ENCODE data around the gene RNF223. TPM values are rescaled to one million over a fixed set of nuclear protein-coding genes. Genes with fewer than 3 reads are reported as not detected.
"Not testable (repeated sequence)": the region's sequence is repeated elsewhere in the genome, so short reads cannot be mapped to it uniquely, and the experiment has no call there.

Gene RNF223
- total RNA-seq, 1 donor from 2014 or later: not detected

GRCh38 chr1:1040004-1040991, 33.8 kb downstream of the RNF223 start:
- peak; percentile 68 for ATAC-seq
- intact Hi-C loops (cut with DNase I): no loop called here
- DNase-seq (ENCODE audit: low spot score): peak; percentile 81

DNA sequence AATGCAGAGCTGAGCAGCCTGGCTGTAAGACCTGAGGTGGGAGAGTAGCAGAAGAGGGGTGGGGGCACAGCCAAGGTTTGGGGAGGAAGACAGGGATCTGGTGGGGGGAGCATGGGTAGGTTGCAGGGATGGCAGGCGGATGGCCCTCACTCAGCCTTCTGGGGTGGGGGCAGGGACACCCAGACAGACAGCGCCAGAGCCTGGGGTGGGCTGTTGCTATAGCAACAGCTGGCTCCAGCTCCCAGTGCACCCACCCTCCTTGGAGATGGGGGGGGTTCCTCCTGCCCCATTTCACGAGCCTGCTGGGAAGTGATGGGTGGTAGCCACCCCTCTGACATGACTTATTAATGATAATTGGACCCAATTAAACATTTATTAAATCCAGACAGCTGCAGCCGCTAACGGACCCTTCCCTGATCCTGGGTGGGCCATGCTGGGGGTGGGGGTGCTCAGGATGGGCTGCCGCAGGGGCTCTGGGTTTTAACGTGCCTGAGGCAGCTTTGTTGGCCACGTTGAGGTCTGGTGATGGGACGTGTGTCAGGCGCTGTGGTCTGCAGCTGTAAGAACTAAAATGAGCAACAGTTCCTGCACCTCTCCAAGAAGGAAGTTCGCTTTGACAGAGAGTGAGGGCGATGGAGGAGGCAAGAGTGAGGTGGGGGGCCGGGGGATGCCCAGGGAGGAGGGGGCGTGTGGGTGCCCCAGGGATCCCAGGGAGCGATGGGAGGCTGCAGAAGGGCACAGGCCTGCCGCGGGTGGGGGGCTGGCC, 34.8 kb downstream of the RNF223 start:
- DNase-seq (ENCODE audit: low spot score) (no peak), ATAC-seq (no peak)
- intact Hi-C loops (cut with DNase I): no loop called here

- ATAC-seq: no peak
- intact Hi-C loops (cut with DNase I): no loop called here
- DNase-seq (ENCODE audit: low spot score): no peak
These were observed 35.4 kb downstream of the RNF223 start for GRCh38 chr1:1038694-1039093.

DNA sequence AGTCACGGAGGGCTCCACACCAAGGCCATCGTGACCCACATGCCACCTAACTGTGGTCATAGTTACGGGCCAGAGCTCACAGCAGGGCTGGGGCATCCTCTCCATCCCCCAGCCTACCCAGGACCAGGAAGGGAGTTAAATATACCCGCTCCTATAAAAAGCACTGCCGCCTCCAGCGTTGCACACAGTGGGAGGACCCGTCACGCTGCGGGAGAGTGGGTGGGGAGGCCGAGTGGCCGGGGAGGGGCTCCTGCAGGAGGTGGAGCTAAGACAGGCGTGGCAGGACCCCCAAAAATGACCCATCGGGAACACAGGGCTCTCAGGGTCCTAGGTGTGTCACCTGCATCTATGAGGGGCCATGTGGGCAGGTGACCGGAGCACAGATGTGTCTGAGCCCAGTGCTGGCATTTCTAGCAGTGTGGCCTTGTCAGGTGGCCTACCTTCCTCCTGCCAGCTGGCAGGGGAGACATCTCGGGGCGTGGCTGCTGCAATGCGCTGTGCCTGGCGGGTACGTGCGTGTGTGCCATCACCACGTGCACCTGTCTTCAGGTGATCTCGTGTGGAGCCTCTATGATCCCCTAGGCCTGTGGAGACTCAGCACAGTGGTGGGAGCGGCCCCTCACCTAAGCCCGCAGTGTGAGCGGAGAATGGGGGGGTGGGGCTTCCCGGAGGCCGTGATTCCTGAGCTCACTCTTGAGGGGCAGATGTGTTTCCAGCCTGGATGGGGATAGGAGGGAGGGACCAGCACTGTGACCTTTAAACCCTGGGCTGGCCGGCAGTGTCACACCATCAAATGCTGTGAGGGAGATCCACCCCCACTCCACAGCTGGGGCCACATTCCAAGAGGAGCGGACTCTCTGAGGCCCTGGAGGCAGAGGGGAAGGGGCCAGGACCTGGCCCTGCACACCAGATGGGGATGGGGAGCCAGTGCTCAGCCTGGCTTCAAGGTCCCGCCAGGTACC, 36.5 kb downstream of the RNF223 start:
- ATAC-seq: no peak
- DNase-seq (ENCODE audit: low spot score): no peak
- intact Hi-C loops (cut with DNase I): no loop called here

- ATAC-seq: no peak
- no peak for DNase-seq (ENCODE audit: low spot score)
- intact Hi-C loops (cut with DNase I): no loop called here
These were observed 38.7 kb downstream of the RNF223 start for GRCh38 chr1:1035291-1035943.

DNA sequence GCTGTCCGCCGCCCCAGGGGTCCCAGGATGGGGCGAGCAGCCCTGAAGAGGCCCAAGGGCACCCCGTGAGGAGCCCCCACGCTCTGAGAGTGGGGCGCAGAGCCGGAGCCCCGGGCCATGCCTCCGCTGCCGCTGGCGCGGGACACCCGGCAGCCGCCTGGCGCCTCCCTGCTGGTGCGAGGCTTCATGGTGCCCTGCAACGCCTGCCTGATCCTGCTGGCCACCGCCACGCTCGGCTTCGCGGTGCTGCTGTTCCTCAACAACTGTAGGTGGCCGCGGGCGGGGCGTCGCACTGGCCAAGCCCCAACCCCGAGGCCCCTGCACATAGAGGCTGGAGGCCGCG, 39.7 kb downstream of the RNF223 start:
- ATAC-seq (no peak), DNase-seq (ENCODE audit: low spot score) (no peak)
- intact Hi-C loops (cut with DNase I): no loop called here

GRCh38 chr1:1033731-1034438, 40.2 kb downstream of the RNF223 start:
- no peak for DNase-seq (ENCODE audit: low spot score)
- intact Hi-C loops (cut with DNase I): no loop called here
- ATAC-seq: no peak

DNA sequence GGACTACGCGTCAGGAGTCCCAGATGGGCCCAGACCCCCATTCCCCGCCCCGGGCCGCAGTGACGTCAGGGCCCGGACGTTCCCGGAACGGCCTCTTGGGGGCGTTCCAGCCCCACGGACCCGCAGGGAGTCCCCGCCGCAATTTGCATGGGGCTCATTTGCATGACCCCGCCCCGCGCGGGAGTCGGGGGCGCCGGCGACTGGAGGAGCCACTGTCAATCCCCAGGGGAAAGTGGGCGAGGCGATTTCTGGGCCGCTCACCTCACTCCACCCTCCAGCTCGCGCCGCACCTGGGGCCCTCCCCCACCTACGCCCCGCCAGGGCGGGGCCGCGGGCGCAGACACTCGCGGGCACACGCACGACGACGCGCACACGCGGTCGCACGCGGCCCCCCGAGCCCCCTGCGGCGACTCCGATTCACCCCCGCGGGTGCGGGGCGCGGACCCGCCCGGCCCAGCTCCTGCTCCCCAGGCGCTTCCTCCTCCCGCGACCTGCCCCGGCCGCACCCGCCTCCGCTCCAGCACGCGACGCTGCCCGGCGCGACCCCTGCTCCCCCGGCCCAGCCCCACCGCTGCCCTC, 41.0 kb downstream of the RNF223 start:
- DNase-seq (ENCODE audit: low spot score): peak; percentile 82

GRCh38 chr1:1032424-1032823, 41.7 kb downstream of the RNF223 start:
- ATAC-seq (peak; percentile 7), DNase-seq (ENCODE audit: low spot score) (no peak)
- intact Hi-C loops (cut with DNase I): no loop called here

More for the DNA sequence above, 41.0 kb downstream of the RNF223 start:
- intact Hi-C loops (cut with DNase I): no loop called here
- peak; percentile 77 for ATAC-seq

DNA sequence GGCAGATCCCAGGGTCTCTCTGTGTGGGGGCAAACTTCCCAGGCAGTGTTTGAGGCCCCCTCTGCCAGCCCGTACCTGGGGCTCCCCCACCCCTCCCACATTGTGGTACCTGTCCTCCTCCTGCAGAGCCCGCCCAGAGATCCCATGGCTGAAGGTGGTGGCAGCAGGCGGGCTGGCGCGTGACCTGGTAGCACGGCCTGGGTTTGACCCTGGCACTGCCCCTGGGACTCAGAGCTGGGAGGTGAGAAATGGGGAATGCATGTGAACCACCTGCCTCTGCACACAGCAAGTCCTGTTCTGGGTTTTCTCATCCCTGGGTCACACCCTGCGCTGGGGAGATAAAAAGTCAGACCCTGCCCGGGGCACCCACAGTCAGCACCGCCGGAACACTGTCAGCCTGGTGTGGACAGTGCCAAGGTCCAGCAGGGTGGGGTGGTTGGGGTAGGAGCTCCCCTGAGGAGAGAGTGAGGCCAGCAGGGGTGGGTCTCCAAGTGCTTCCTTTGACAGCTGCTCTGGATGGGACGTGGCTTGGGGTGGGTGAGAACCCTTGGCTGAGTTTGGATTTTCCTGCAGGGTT, 42.4 kb downstream of the RNF223 start:
- no peak for DNase-seq (ENCODE audit: low spot score)
- intact Hi-C loops (cut with DNase I): no loop called here
- peak; percentile 9 for ATAC-seq

GRCh38 chr1:1030867-1031658, 43.0 kb downstream of the RNF223 start:
- intact Hi-C loops (cut with DNase I); DNase-seq (ENCODE audit: low spot score); ATAC-seq: not testable (repeated sequence)

- intact Hi-C loops (cut with DNase I): no loop called here
- DNase-seq (ENCODE audit: low spot score) (no peak), ATAC-seq (no peak)
These were observed 46.3 kb downstream of the RNF223 start for GRCh38 chr1:1027791-1028190.

GRCh38 chr1:1026599-1027413, 47.3 kb downstream of the RNF223 start:
- no peak for ATAC-seq
- intact Hi-C loops (cut with DNase I): no loop called here
- DNase-seq (ENCODE audit: low spot score): no peak

GRCh38 chr1:1025730-1026129, 48.4 kb downstream of the RNF223 start:
- ATAC-seq: no peak
- no peak for DNase-seq (ENCODE audit: low spot score)
- intact Hi-C loops (cut with DNase I): no loop called here

DNA sequence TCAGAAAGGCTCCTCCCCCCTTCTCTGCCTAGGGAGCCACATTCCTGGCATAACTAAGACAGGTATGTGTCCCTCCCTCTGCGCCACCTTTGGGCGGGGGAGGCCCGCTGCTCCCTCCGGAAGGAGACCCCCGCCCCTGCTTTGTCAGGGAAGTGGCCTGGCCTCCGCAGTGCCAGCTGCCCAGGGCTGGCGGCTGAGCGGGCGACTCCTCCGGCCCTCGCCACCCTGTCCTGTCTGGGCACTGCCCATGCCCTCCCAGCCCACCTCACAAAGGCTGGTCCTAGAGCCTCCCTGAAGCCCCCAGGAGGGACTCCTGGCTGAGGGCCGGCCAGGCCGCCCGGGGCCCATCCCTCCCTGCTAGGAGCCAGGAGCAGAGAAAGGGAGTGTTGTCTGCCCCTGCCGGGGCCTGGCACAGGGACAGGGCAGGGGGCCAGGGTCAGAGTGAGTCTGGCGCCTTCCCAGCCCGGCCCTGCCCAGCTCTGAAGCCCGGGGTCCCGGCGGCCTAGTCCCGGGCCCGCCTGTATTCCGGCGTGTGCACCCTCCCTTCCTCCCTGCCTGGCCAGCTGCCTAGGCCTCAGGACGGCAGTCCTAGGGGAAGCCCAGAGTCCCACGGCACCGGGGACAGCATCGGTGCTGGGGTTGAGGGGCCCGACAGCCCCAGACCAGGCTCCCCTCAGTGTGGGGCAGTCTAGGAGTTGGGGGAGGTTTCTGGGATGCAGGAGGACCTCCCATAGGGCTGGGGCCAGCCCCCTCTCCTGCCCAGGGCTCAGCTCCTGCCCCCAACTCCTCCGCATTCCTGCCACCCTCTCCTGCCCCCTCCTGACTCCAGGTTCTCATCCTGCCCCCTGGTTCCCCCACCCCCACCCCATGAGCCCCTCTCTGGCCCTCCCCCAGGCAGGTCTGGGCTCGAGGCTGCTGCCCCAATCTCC, 49.1 kb downstream of the RNF223 start:
- no peak for DNase-seq (ENCODE audit: low spot score)
- ATAC-seq: no peak
- intact Hi-C loops (cut with DNase I): no loop called here
